NCI-H1436 (cell line): ENCODE measurements around the gene C3orf22.

ENCODE experiments used
- DNase-seq: peaks from one replicate; lab custom pipeline; 2025; lab: John Stamatoyannopoulos, UW

Gene C3orf22

DNA sequence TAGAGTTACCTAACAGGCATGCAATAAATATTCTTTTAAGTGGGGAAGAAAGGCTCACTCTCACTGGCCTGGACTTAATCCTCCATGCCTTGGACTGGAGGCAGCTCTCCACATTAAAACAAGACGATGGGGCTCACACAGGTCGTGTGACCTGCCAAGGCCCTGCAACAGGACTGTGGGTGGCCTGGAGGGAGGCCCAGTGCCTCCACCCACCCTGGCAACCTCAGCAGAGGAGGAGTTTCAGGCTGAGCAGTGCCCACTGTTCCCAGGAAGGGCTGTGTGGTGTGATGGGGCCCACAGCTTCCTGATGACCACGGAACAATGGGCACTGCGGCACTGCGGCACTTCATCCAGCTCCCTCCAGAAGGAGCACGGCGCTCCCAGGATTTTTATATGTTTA, 46.7 kb downstream of the C3orf22 start:
- no peak for DNase-seq

DNA sequence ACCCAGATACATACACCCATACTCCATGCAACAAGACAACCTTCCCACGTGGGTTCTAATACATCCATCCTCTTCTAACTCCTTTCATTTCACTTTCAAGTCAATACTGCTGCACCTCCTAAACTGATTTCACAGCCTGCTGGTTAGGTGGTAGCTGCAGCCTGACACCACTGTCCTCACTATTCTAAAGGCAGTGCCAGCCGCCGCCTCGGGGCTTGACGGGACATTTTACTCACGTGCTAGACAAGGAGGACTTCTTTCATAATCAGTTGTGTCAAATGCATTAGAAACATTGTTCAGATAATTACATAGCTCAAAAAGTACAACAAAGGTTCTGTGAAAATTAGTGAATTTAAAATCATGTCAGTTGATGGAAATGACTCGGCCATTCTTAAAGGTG, 47.4 kb downstream of the C3orf22 start:
- no peak for DNase-seq

DNA sequence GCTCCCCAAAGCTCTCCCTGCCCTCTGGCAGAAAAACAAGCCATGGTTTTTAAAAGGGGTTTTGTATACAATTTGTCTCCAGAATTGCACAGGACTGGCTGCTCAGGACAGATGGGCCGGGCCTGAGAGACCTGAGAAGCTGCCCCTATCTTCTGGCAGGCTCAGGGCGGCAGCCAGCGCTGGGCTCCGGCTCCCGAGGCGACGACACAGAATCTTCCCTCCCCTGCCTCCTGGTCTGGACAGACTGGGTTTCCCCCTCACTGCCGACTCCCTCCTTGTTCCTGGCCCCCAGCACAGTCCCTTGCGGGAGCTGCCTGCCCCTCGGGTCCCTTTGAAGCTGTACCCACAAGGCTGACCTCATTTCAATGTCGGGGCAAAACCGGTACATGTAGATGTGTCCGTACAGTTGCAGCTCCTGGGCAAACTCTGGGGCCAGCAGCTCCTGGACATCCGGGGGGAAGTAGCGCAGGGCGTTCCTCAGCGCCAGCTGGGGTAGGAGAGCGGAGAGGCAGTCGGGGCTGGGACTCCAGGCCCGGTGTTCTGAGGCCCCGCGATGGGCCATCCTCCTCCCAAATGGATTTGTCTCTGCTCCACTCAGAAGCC, 48.3 kb downstream of the C3orf22 start:
- DNase-seq: no peak

DNA sequence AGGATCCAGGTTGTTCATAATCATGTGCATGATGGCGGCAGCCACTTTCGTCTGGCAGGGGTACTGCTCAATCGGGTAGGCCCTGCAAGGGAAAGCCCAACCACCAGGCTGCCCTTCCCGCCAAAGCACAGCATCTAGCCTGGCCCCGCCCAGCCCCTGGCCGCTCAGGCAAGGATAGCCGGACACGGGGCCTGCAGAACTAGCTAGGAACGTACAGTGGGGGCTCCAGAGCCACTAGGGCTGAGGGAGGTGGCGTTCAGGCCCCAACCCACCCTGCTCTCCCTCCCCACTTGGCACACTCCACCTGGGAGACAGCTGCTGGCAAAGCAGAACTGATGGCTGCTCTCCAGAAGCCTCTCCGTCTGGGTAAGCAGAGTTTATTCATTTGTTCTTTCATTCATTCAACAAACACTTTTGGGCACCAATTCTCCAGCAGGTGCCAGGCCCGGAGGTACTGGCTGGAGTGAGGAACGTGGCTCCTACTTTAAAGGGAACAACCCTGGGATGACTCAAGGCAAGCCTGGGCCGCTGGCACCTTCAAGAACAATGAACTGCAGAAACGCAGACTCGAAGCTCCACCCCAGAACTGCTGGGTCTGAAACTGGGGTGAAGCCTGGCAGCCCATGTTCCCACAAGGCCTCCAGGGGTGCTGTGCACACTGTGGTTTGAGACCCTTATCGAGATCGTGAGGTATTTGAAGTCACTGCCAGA, 49.0 kb downstream of the C3orf22 start:
- no peak for DNase-seq

DNA sequence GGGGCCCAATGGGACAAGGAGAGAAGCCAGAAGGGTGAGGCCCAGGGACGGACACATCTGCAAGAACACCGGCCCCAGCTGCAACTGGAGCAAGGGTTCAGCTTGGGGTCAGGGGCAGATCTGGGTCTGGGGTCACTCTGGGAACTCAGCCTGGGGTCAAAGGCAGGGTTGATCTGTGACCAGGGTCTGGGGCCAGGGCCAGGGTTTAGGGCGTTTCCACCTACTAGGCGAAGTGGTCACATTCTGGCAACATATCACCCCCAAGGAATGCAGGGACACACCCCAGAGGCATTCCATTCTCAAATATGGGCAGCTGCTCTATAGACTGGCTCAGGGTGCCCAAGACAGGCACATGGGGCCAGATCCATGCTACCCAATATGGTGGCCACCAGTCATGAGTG, 50.2 kb downstream of the C3orf22 start:
- DNase-seq: no peak

DNA sequence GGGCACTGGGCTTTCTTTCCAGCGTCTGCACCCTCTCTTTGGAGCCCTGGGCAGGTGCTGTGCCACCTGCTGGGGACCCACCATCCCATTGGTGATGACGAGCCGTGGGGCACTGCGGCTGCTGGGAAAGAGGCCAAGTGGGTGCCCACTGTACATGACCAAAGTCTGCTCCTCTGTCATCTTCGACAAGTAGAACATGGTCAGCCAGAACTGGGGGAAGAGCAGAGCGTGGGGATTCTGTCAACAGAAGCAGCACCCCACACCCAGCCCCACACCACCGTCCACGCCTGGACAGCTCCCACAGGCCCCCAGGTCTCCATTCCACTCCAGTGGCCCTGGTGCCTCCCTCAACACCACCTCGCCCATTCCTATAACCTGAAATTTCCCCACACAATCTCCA, 50.8 kb downstream of the C3orf22 start:
- no peak for DNase-seq

DNA sequence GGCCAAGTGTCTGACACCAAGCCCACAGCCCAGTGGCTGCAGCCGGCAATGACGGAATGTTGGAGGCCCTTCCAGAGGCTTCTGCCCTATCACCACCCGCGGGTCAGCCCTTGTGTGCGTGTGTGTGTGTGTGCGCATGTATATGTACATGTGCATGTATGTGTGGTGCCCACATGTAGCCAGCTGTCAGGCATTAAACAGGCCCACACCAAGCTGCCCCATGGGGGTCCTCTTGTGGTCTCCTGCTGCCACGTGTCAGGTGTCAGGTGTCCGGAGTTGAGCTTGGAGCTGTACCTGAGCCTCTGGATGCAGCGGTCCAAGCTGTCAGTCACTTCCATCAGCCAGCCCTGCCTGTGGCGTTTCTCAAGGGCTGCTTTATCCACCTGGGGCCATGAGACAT, 55.0 kb downstream of the C3orf22 start:
- no peak for DNase-seq

DNA sequence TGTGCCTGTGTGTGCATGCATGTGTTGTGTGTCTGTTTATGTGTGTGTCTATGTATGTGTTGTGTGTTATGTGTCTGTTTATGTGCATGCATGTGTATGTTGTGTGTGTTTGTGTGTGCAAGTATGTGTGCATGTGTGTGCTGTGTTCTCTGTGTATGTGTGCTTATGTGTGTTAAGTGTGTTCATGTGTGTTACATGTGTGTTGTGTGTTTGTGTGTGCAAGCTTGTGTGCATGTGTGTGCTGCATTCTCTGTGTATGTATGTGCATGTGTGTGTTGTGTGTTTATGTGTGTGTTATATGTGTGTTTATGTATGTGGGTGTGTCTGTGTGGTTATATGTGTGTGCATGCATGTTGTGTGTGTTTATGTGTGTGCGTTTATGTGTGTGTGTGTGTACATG, 56.1 kb downstream of the C3orf22 start:
- no peak for DNase-seq

DNA sequence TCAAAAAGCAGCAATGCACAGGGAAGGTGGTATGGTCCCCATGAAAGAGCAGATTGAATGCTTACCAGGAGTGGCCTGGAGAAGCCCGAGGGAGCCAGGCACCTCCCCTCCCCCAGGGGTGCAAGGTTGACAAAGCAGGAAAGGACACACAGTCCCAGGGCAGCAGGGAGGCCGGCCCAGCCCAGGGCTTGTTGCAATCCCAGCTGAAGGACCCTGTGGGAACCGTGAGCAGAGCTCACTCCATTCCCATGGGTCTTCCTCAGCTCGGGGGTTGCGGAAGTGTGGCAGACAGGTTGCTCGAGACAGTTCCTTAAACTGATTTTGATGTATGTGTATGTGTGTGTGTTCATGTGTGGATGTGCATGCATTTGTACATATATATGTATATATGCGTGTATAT, 57.0 kb downstream of the C3orf22 start:
- no peak for DNase-seq

DNA sequence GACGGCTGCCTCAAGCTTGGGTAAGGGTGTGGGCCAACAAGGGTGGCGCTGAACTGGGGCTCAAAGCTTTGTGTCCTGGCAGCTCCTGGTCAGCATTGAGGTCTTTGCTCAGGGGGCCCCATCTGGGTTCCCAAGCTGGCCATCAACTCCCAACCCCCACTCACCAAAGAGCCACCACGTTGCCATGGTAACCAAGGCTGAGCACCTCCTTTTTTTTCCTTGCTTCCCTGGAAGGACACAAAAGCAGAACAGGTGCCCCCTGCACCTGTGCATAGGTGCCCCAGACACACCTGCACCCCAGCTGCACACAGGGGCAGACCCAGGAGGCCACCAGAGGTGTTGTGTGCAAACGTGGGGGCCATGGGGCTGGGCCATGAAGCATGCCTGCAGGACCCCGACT, 57.7 kb downstream of the C3orf22 start:
- DNase-seq: no peak

DNA sequence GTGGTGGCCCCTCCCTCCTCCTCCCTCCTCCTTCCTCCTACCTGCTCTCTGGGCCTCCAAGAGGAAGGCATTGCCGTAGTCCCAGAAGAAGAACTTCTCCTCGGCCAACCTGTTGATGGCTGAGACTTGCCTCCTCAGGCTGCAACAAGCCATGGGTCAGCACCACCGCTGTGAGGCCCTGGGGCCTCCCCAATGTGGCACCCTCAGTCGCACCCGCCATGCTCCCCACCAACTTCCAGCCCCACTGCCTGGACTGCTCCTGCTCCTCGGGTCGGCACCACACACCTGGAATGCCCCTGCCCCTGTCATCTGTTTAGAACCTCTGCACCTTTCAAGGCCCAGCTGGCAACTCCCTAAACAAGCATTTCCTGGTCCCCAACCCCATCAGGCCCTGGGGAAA, 58.7 kb downstream of the C3orf22 start:
- no peak for DNase-seq
